SK-N-SH (cell line): Measurements from ENCODE around the gene CDX2. TPM values are rescaled to one million over a fixed set of nuclear protein-coding genes. Genes with fewer than 3 reads are reported as not detected.

Source experiments
- CTCF ChIA-PET: fragments of 300-600, 350-600 bp; formaldehyde crosslinking; extraction: SDS; loops from one replicate; lab custom pipeline; 2021; lab: Yijun Ruan, JAX
- POLR2A ChIA-PET: fragments of 350-600 bp; sonication (Branson Sonifier 250); formaldehyde crosslinking; extraction: SDS; loops from one replicate; lab custom pipeline; 2020; ENCODE audit warnings: antibody characterized with exemption, inconsistent platforms; lab: Yijun Ruan, JAX
- DNase-seq: peaks from one replicate; pipeline ENCODE4 v3.0.0; 2012
- H2AFZ ChIP-seq: fragments of 200-600 bp; sonication (generic); 2 replicates; pipeline ENCODE4 v1.8.1; 2016; ENCODE audit warnings: antibody characterized with exemption, mild to moderate bottlenecking, low read depth
- H3F3A ChIP-seq: fragments of 200-600 bp; sonication (generic); replicated peaks from 2 replicates; pipeline ENCODE3; 2016; ENCODE audit warnings: antibody characterized with exemption, mild to moderate bottlenecking; ENCODE audit not compliant: insufficient read depth
- H3K27ac ChIP-seq, 2 experiments: fragments of 200-500 bp in 1 of 2; fragments of 200-600 bp in 1 of 2; sonication (Bioruptor generic) in 1 of 2; sonication (generic), shearing (Covaris generic) in 1 of 2; 2 replicates each; pipeline versions ENCODE4 v1.5.1 to v1.6.1; 2014 to 2016; ENCODE audit warnings: low read depth in 2 of 2, inconsistent platforms in 1 of 2, low read length in 1 of 2, mild to moderate bottlenecking in 1 of 2, mixed read lengths in 1 of 2
- H3K27me3 ChIP-seq: fragments of 200-600 bp; sonication (generic), shearing (Covaris generic); 2 replicates; pipeline ENCODE4 v1.6.1; 2016; ENCODE audit warnings: mixed run types; ENCODE audit not compliant: insufficient read depth
- H3K36me3 ChIP-seq, 2 experiments: fragments of 200-500 bp in 1 of 2; fragments of 200-600 bp in 1 of 2; sonication (Bioruptor generic) in 1 of 2; sonication (generic) in 1 of 2; replicated peaks in 1 of 2; 2 replicates each; pipeline versions ENCODE3 to v1.5.1; 2014 to 2016; ENCODE audit warnings: low read length in 1 of 2, mild to moderate bottlenecking in 1 of 2; ENCODE audit not compliant: insufficient read depth in 2 of 2, control insufficient read depth in 1 of 2
- H3K4me1 ChIP-seq, 2 experiments: fragments of 200-500 bp in 1 of 2; fragments of 200-600 bp in 1 of 2; sonication (Bioruptor generic) in 1 of 2; sonication (generic), shearing (Covaris generic) in 1 of 2; 2 replicates each; pipeline versions ENCODE4 v1.5.1 to v1.6.1; 2014 to 2016; ENCODE audit warnings: low read depth in 1 of 2, low read length in 1 of 2, mixed run types in 1 of 2; ENCODE audit not compliant: insufficient read depth in 2 of 2, control insufficient read depth in 1 of 2
- H3K4me2 ChIP-seq: fragments of 200-600 bp; sonication (generic), shearing (Covaris generic); 2 replicates; pipeline ENCODE4 v1.6.1; 2017; ENCODE audit warnings: mixed run types
- H3K4me3 ChIP-seq, 2 experiments: fragments of 200-500 bp in 1 of 2; fragments of 200-600 bp in 1 of 2; sonication (Bioruptor generic) in 1 of 2; sonication (generic), shearing (Covaris generic) in 1 of 2; 2 replicates each; pipeline versions ENCODE4 v1.5.1 to v1.8.1; 2014 to 2016; ENCODE audit warnings: low read depth in 2 of 2, inconsistent platforms in 1 of 2, low read length in 1 of 2, mild to moderate bottlenecking in 1 of 2, mixed read lengths in 1 of 2, moderate library complexity in 1 of 2
- H3K79me2 ChIP-seq: fragments of 200-600 bp; sonication (generic); 2 replicates; pipeline ENCODE4 v1.8.1; 2017; ENCODE audit warnings: mild to moderate bottlenecking; ENCODE audit not compliant: insufficient read depth
- H3K9ac ChIP-seq: fragments of 200-600 bp; sonication (generic); 2 replicates; pipeline ENCODE4 v1.6.1; 2017; ENCODE audit warnings: mixed run types
- H3K9me2 ChIP-seq: fragments of 200-600 bp; sonication (generic); 2 replicates; pipeline ENCODE4 v1.6.1; 2017; ENCODE audit warnings: mixed run types
- H3K9me3 ChIP-seq: fragments of 200-600 bp; sonication (generic); 2 replicates; pipeline ENCODE4 v1.6.1; 2017; ENCODE audit warnings: mixed run types, mild to moderate bottlenecking, moderate library complexity
- H4K20me1 ChIP-seq: fragments of 200-600 bp; sonication (generic); 2 replicates; pipeline ENCODE4 v1.6.1; 2017; ENCODE audit warnings: mild to moderate bottlenecking, mixed run types; ENCODE audit not compliant: insufficient read depth
- ELF1 ChIP-seq: IDR thresholded peaks from 2 replicates; pipeline ENCODE4 v1.4.0; 2012
- EZH2phosphoT487 ChIP-seq: fragments of 200-600 bp; sonication (generic); IDR thresholded peaks from 2 replicates; pipeline ENCODE4 v1.6.1; 2017; ENCODE audit warnings: low read depth, mixed run types, mild to moderate bottlenecking, antibody characterized with exemption, moderate library complexity, borderline replicate concordance
- GABPA ChIP-seq: IDR thresholded peaks from 2 replicates; pipeline ENCODE4 v1.4.0; 2012; ENCODE audit warnings: low read depth, mild to moderate bottlenecking
- RFX5 ChIP-seq: IDR thresholded peaks from 2 replicates; pipeline ENCODE4 v1.6.1; 2012; ENCODE audit warnings: mild to moderate bottlenecking, improper control_type of control experiment, low read length
- SIN3A ChIP-seq: IDR thresholded peaks from 2 replicates; pipeline ENCODE4 v1.6.1; 2012; ENCODE audit warnings: low read depth, mild to moderate bottlenecking, low read length, moderate library complexity, borderline replicate concordance
- SMC3 ChIP-seq: IDR thresholded peaks from 2 replicates; pipeline ENCODE4 v1.6.1; 2012; ENCODE audit warnings: low read depth, low read length, improper control_type of control experiment
- whole genome bisulfite sequencing: methylation state at CpG from one replicate; pipeline ENCODE4 v1.1.6; 2017; ENCODE audit warnings: low lambda C conversion rate; 5-methylcytosine and 5-hydroxymethylcytosine counted together
- polyA plus RNA-seq, 3 experiments: library from polyadenylated mRNA; depleted of rRNA; stranded (reverse); fragments of >200 nt; gene quantifications; 2 replicates each; pipeline ENCODE4 v1.2.3, GENCODE V29; 2012
- TF ChIP-seq, protein P1 (sequence below): IDR thresholded peaks from 2 replicates; pipeline ENCODE4; 2012
- TF ChIP-seq, protein P2 (sequence below): fragments of 150-350 bp; IDR thresholded peaks from 2 replicates; pipeline ENCODE4 v1.6.1; 2016; ENCODE audit warnings: mild to moderate bottlenecking, low read depth, low read length
- TF ChIP-seq, protein P3 (sequence below): IDR thresholded peaks from 2 replicates; pipeline ENCODE4 v1.6.1; 2012; ENCODE audit warnings: mild to moderate bottlenecking, low read depth, low read length, moderate library complexity
- TF ChIP-seq, protein P4 (sequence below): fragments of 150-350 bp; IDR thresholded peaks from 2 replicates; pipeline ENCODE4 v1.6.1; 2017; ENCODE audit warnings: antibody characterized with exemption, low read length, low read depth, borderline replicate concordance

CDX2 gene
- polyA plus RNA-seq, 1 of the 3 experiments (the other 2 are of a cell fraction) = not detected

DNA sequence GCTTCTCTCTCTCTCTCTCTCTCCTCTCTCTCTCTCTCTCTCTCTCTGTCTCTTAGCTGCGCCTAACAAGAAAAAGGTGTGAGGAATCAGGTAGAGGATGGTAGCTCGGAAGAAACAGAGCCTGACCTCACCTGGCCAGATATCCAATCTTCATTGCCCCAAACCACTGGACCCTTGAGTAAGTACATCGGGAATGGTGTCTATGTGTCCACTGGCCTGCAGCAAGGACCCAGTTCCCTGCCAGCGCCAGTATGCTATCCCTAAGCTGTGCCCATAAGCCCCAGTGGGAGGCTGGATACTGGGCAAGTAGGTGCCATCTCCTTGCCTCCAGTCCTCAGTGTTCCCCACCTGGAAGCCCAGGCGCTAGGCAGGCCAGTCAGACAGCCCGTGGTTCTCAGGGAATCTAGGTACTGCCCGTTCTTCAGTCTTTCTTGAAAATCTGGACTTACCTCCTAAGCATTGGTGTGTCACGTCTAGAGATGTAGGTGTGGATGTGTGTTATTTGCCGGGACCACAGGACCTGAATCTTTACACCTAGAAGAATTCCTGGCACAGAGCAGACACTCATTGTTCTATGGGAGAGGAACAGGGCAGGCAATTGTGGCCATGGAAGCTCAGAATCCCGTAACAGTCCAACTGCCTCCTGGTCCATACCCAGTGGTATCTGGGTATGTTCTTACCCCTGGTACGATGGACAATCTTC is 12.0 kb upstream of the CDX2 start:
- no peaks in the 10 kb centered on the region for H3K9me3 ChIP-seq
- ChIA-PET POLR2A (no interaction called here), CTCF (interaction anchor here (1.1 to 11.9 kb wide), 5 partner anchors 10 to 619 kb away, joined by 3 to 185 read pairs (median 3); no protein-coding TSS in a partner anchor)
- H2AFZ ChIP-seq = no peak overlapping the region
- WGBS = 9% methylated on average over 9 of the region's 11 CpGs
- TF ChIP-seq EZH2phosphoT487 (no peak), ELF1 (no peak), SIN3A (no peak), GABPA (no peak), RFX5 (no peak), SMC3 (no peak)
- TF ChIP-seq, protein P1, sequence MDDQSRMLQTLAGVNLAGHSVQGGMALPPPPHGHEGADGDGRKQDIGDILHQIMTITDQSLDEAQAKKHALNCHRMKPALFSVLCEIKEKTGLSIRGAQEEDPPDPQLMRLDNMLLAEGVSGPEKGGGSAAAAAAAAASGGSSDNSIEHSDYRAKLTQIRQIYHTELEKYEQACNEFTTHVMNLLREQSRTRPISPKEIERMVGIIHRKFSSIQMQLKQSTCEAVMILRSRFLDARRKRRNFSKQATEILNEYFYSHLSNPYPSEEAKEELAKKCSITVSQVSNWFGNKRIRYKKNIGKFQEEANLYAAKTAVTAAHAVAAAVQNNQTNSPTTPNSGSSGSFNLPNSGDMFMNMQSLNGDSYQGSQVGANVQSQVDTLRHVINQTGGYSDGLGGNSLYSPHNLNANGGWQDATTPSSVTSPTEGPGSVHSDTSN = no peak
- TF ChIP-seq, protein P2, sequence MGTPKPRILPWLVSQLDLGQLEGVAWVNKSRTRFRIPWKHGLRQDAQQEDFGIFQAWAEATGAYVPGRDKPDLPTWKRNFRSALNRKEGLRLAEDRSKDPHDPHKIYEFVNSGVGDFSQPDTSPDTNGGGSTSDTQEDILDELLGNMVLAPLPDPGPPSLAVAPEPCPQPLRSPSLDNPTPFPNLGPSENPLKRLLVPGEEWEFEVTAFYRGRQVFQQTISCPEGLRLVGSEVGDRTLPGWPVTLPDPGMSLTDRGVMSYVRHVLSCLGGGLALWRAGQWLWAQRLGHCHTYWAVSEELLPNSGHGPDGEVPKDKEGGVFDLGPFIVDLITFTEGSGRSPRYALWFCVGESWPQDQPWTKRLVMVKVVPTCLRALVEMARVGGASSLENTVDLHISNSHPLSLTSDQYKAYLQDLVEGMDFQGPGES = no peak
- TF ChIP-seq, protein P3, sequence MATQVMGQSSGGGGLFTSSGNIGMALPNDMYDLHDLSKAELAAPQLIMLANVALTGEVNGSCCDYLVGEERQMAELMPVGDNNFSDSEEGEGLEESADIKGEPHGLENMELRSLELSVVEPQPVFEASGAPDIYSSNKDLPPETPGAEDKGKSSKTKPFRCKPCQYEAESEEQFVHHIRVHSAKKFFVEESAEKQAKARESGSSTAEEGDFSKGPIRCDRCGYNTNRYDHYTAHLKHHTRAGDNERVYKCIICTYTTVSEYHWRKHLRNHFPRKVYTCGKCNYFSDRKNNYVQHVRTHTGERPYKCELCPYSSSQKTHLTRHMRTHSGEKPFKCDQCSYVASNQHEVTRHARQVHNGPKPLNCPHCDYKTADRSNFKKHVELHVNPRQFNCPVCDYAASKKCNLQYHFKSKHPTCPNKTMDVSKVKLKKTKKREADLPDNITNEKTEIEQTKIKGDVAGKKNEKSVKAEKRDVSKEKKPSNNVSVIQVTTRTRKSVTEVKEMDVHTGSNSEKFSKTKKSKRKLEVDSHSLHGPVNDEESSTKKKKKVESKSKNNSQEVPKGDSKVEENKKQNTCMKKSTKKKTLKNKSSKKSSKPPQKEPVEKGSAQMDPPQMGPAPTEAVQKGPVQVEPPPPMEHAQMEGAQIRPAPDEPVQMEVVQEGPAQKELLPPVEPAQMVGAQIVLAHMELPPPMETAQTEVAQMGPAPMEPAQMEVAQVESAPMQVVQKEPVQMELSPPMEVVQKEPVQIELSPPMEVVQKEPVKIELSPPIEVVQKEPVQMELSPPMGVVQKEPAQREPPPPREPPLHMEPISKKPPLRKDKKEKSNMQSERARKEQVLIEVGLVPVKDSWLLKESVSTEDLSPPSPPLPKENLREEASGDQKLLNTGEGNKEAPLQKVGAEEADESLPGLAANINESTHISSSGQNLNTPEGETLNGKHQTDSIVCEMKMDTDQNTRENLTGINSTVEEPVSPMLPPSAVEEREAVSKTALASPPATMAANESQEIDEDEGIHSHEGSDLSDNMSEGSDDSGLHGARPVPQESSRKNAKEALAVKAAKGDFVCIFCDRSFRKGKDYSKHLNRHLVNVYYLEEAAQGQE = no peak
- TF ChIP-seq, protein P4, sequence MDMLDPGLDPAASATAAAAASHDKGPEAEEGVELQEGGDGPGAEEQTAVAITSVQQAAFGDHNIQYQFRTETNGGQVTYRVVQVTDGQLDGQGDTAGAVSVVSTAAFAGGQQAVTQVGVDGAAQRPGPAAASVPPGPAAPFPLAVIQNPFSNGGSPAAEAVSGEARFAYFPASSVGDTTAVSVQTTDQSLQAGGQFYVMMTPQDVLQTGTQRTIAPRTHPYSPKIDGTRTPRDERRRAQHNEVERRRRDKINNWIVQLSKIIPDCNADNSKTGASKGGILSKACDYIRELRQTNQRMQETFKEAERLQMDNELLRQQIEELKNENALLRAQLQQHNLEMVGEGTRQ = no peak
- H3K9me2 ChIP-seq = no peaks in the 10 kb centered on the region
- DNase-seq = no peak
- no peaks in the 10 kb centered on the region for H4K20me1 ChIP-seq
- no peaks in the 10 kb centered on the region for H3K79me2 ChIP-seq
- H3K36me3 ChIP-seq = no peaks in the 10 kb centered on the region
- peaks cover 84% of the 10 kb centered on the region for H3K27me3 ChIP-seq
- no peak overlapping the region for H3K4me2 ChIP-seq
- no peaks in the 10 kb centered on the region for H3K4me1 ChIP-seq
- H3K27ac ChIP-seq = no peak overlapping the region
- no peak overlapping the region for H3K4me3 ChIP-seq
- no peaks in the 10 kb centered on the region for H3F3A ChIP-seq
- H3K9ac ChIP-seq = no peak overlapping the region
